Effector memory CD8-positive, alpha-beta T cell (primary cell): ENCODE measurements around the gene TIPARP.
"Not testable (repeated sequence)": the region's sequence is repeated elsewhere in the genome, so short reads cannot be mapped to it uniquely, and the experiment has no call there.

ENCODE experiments used
- ATAC-seq: fragments of 150-1000 bp; cut with Tn5 transposase; replicated peaks from 2 replicates; pipeline ENCODE4 v1.10.0; 2021; ENCODE audit warnings: mild to moderate bottlenecking, moderate library complexity
- DNase-seq, 3 experiments: peaks; one replicate each; pipeline ENCODE4 v3.0.0; 2021
- H3K27ac Mint-ChIP-seq, 2 donors: one replicate each; pipeline ENCODE4 v1.8.0; 2022; ENCODE audit warnings: mild to moderate bottlenecking in 2 of 2, mixed read lengths in 2 of 2, moderate library complexity in 2 of 2
- H3K27me3 Mint-ChIP-seq, 2 donors: one replicate each; pipeline ENCODE4 v1.8.0; 2022; ENCODE audit warnings: mixed read lengths in 2 of 2
- H3K36me3 Mint-ChIP-seq: one replicate; pipeline ENCODE4 v1.8.0; 2022; ENCODE audit warnings: mild to moderate bottlenecking, moderate library complexity, mixed read lengths; ENCODE audit not compliant: insufficient read depth
- H3K4me1 Mint-ChIP-seq, 2 donors: one replicate each; pipeline ENCODE4 v1.8.0; 2022; ENCODE audit warnings: low read depth in 2 of 2, mixed read lengths in 2 of 2
- H3K4me3 Mint-ChIP-seq, 2 donors: one replicate each; pipeline ENCODE4 v1.8.0; 2022; ENCODE audit warnings: mild to moderate bottlenecking in 2 of 2, mixed read lengths in 2 of 2, moderate library complexity in 2 of 2
- H3K9me3 Mint-ChIP-seq, 2 donors: one replicate each; pipeline ENCODE4 v1.8.0; 2022; ENCODE audit warnings: mixed read lengths in 2 of 2

TIPARP gene

DNA sequence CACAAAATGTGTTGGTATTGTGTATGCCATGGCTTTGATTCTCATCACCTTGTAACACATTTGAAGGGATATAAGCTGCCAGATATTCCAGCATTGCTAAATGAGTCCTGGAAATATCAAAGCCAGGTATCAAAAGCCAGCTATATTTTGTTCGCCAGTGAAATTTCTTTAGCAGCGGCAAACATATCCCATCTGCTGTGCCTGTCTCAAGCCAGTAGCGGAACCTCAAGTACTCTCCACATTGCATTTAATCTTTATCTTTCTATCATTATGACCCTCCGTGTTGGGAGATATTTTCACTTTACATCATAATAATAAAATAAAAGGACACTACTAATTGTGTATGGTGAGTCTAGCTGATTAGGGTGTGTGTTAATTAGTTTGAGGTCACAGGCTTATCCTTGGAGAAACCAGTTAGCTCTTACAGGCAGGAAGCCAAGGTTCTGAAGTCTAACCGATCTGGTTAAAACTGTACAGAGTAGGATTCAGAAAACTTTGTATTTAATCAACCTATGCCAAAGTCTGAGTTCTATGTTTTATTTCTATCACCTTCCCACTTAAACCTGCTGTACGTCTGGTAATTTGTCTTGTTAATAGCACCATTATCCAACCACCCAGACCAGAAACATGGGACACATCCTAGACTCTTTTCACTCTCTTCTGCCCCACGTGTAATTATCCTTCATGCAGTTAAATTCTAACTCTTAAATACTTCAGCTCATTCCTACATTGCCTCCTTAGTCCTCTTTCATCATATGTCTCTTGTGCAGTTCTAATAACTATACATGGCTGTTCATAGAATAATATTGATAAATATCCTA, 14.5 kb downstream of the TIPARP start:
- DNase-seq, result no peak
- no peak overlapping the region for H3K27ac Mint-ChIP-seq
- H3K4me1 Mint-ChIP-seq, result peaks cover 41 to 70% of the 10 kb centered on the region in 2 donors
- H3K27me3 Mint-ChIP-seq, result no peaks in the 10 kb centered on the region
- H3K4me3 Mint-ChIP-seq, result peak overlapping the region in 1 of 2 donors; percentile 50
- no peaks in the 10 kb centered on the region for H3K9me3 Mint-ChIP-seq
- peaks cover 56% of the 10 kb centered on the region for H3K36me3 Mint-ChIP-seq
- no peak for ATAC-seq

DNA sequence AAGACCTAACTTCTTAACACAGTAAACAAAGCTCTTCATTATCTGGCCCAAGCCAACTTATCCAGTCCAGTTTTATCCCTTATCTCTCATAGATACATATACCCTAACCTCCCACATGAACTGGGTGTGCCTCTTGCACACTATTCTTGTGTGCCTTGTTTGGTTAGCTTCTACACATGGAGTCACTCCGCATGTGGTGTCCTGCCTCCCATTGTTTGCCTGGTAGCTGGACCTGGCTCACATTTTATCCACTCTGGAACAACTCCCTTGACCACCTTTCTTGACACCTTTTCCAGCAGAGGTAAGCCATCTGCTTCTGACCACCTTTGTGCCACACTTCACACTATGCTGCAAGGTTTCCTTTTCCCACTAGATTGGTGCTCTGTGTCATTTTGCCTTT, 15.2 kb downstream of the TIPARP start:
- H3K4me3 Mint-ChIP-seq, result peak overlapping the region; percentile 3 to 50
- ATAC-seq (no peak), DNase-seq (no peak)
- peak overlapping the region in 1 of 2 donors; percentile 24 for H3K27ac Mint-ChIP-seq
- peaks cover 59% of the 10 kb centered on the region for H3K36me3 Mint-ChIP-seq
- H3K9me3 Mint-ChIP-seq, result no peaks in the 10 kb centered on the region
- no peaks in the 10 kb centered on the region for H3K27me3 Mint-ChIP-seq
- H3K4me1 Mint-ChIP-seq, result peaks cover 41 to 74% of the 10 kb centered on the region in 2 donors

DNA sequence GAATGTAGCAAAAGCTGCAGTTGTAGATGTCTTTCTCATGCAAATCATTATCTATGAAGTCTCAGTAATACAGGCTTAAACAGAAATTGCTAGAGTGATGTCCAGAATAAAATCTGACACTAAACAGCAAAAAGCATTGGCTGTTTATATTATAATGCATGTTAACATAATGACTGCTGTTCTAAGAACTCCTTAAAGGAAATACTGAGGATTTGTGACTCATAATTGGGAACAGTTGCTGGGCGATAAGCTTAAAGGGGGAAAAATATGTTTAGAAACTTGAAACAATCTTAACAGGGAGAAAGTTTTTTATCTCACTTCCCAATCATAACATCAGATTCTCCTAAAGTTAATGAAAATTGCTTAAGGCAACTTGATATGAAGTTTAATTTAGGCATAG, 17.5 kb downstream of the TIPARP start:
- no peaks in the 10 kb centered on the region for H3K27me3 Mint-ChIP-seq
- no peak overlapping the region for H3K27ac Mint-ChIP-seq
- peaks cover 69% of the 10 kb centered on the region for H3K36me3 Mint-ChIP-seq
- H3K9me3 Mint-ChIP-seq, result no peaks in the 10 kb centered on the region
- DNase-seq (no peak), ATAC-seq (no peak)
- H3K4me1 Mint-ChIP-seq, result peaks cover 32 to 57% of the 10 kb centered on the region in 2 donors
- peak overlapping the region in 1 of 2 donors; percentile 50 for H3K4me3 Mint-ChIP-seq

DNA sequence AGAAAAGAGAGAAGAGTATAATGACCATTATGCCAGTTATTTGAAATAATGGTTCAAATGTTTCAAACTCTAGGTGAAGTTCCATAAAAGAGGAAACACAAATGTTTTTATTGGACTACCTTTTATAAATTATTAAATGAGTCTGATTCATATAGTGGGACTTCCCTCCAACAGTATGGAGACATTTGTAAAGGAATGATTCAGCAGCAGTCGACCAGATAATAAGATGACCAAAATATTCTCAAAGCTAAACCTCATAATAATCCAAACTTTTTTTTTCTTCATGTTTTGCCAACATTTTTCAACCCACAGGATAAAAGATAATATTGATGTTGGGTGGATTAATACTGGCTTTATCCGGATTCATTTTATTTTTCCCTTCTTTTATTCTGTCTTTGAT, 18.8 kb downstream of the TIPARP start:
- Mint-ChIP-seq H3K27ac (no peak overlapping the region), H3K9me3 (no peaks in the 10 kb centered on the region), H3K27me3 (no peaks in the 10 kb centered on the region), H3K4me3 (no peak overlapping the region), H3K4me1 (peaks cover 36 to 56% of the 10 kb centered on the region in 2 donors), H3K36me3 (peaks cover 71% of the 10 kb centered on the region)
- ATAC-seq (no peak), DNase-seq (no peak)

DNA sequence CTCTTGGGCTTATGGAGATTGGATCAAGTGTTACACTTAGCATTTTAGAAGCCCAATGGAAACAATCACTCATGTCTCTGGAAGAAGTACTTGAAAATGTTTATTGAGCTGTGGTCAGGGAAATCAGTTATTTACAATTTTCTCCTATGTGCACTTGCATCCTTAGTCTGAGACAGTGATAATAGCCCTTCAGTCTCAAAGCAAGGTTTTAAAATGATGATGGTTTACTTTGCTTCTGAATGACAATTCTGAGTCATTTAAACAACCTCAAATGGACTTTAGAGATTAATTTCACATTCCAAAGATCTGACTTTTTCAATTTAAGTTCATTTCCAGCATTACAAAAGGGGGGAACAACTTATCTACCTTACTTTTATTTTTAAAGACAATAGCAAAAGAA, 20.1 kb downstream of the TIPARP start:
- Mint-ChIP-seq H3K4me1 (peaks cover 36 to 54% of the 10 kb centered on the region in 2 donors), H3K27ac (peak overlapping the region in 1 of 2 donors; percentile 8), H3K9me3 (no peaks in the 10 kb centered on the region), H3K36me3 (peaks cover 75% of the 10 kb centered on the region), H3K27me3 (no peaks in the 10 kb centered on the region), H3K4me3 (no peak overlapping the region)
- DNase-seq, result no peak
- no peak for ATAC-seq

DNA sequence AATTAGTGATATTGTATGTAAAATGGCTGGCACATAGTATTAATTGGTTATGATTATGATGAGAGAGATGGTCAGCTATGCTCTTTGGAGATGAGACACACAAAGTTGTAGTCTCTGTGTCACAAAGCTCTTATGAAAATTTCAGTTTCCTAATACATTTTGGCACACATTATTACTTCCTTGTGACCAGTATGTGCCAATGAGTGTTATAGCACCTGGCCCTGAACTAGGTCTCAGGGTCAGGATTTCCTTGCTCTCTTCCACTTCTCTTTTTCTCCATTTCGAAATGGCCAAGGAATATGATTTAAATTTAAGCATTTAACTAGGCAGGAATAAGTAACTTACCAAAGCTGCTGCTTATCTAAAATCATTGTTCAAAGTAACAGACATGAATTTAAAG, 28.0 kb downstream of the TIPARP start:
- Mint-ChIP-seq H3K4me1 (peaks cover 16 to 46% of the 10 kb centered on the region in 2 donors), H3K36me3 (peaks cover 79% of the 10 kb centered on the region), H3K27me3 (no peaks in the 10 kb centered on the region), H3K9me3 (no peaks in the 10 kb centered on the region), H3K4me3 (no peak overlapping the region), H3K27ac (peak overlapping the region in 1 of 2 donors; percentile 54)
- no peak for ATAC-seq
- no peak for DNase-seq

DNA sequence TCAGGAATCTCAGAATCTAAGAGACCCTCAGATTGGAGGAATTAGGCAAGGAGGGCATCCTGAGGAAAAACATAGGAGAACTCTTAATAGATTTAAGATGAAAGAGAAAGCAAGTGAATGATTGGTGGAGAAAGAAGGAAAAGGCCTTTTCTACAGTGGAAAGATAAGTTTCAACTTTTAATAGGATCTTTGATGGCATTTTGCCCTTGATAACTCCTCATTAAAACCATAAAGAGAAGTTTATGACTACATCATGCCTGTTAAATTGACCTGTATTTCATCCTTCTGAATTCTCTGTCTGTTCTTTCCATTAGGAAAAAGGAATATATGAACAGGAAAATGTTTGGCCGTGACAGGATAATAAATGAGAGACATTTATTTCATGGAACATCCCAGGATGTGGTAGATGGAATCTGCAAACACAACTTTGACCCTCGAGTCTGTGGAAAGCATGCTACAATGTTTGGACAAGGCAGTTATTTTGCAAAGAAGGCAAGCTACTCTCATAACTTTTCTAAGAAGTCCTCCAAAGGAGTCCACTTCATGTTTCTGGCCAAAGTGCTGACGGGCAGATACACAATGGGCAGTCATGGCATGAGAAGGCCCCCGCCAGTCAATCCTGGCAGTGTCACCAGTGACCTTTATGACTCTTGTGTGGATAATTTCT, 30.1 kb downstream of the TIPARP start:
- Mint-ChIP-seq H3K4me3 (no peak overlapping the region), H3K4me1 (peaks cover 5 to 31% of the 10 kb centered on the region in 2 donors), H3K27me3 (no peaks in the 10 kb centered on the region), H3K36me3 (peaks cover 79% of the 10 kb centered on the region), H3K9me3 (no peaks in the 10 kb centered on the region), H3K27ac (peak overlapping the region in 1 of 2 donors; percentile 71)
- ATAC-seq (no peak), DNase-seq (no peak)

DNA sequence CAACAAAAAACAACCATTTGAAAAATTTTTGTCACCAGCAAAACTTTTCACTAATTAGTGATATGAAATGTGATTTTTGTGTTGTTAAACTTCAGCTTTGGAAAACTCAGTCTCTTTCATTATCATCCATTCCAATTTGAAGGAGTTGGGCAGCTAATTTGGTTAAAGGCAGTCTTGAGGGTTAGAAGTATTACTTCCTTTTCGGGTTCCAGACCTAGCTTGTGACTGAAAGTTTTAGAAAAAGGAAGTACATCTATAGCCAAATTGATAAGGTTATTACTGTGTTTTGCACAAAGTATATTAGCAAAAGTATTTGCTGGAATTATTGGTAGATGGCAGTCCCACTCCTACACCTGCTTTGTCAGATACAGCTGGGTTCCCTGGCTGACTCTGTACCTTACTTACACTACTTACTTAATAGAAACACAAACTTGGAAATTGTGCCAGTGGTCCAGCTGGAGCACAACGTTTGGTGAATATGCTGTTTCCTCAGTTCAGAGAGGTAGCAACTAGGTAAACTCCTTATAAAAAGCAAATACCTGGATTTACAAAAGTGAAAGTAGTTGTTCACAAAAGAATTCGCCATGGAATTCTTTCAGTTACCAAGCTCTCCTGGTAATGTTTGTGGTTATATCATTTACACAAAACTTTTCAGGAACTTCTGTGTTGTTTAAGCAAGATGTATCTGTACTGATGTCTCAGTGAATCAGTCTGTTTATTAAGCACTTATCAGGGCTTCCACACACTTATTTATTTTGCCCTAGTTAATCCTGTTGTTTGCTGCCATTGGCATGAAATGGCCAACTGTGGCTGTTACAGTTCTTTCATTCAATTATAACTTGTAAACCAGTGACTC, 31.6 kb downstream of the TIPARP start:
- H3K36me3 Mint-ChIP-seq, result peaks cover 78% of the 10 kb centered on the region
- peak overlapping the region in 1 of 2 donors; percentile 38 for H3K27ac Mint-ChIP-seq
- no peak for DNase-seq
- ATAC-seq, result peak; percentile 16
- H3K9me3 Mint-ChIP-seq, result no peaks in the 10 kb centered on the region
- no peaks in the 10 kb centered on the region for H3K27me3 Mint-ChIP-seq
- H3K4me1 Mint-ChIP-seq, result peaks cover 7 to 22% of the 10 kb centered on the region in 2 donors
- H3K4me3 Mint-ChIP-seq, result no peak overlapping the region

DNA sequence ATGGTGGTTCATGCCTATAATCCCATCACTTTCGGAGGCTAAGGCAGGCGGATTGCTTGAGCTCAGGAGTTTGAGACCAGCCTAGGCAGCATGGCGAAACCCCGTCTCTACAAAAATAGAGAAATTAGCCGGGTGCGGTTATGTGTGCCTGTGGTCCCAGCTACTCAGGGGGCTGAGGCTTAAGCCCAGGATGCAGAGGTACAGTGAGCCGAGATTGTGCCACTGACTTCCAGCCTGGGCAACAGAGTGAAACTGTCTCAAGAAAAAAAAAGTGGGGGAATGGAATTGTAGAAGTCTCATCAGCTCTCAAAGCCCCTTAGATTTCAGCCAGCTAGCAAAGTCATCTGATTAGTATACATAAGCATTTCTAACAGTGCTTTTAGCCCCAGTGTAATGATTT, 33.2 kb downstream of the TIPARP start:
- H3K4me1 Mint-ChIP-seq, result peaks cover 6 to 8% of the 10 kb centered on the region in 2 donors
- peaks cover 80% of the 10 kb centered on the region for H3K36me3 Mint-ChIP-seq
- no peak for DNase-seq
- no peak overlapping the region for H3K4me3 Mint-ChIP-seq
- H3K27ac Mint-ChIP-seq, result no peak overlapping the region
- ATAC-seq, result no peak
- no peaks in the 10 kb centered on the region for H3K9me3 Mint-ChIP-seq
- H3K27me3 Mint-ChIP-seq, result no peaks in the 10 kb centered on the region

DNA sequence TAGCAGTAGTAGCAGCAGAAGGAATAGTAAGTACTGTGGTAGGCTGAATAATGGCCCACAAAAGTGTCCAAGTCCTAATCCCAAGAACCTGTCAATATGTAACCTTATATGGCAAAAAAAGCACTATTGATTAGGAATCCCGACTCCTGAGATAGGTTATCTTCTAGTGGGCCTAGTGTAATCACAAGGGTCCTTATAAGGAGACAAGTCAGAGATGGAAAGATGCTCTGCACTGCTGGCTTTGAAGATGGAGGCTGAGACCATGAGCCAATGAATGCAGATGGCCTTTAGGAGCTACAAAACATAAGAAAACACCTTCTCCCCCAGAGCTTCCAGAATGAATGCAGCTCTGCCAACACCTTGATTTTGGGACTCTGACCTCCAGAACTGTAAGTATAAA, 36.0 kb downstream of the TIPARP start:
- H3K4me1 Mint-ChIP-seq, result peaks cover 0 to 3% of the 10 kb centered on the region in 2 donors
- H3K27me3 Mint-ChIP-seq, result no peaks in the 10 kb centered on the region
- DNase-seq (no peak), ATAC-seq (no peak)
- H3K27ac Mint-ChIP-seq, result no peak overlapping the region
- no peak overlapping the region for H3K4me3 Mint-ChIP-seq
- no peaks in the 10 kb centered on the region for H3K9me3 Mint-ChIP-seq
- peaks cover 52% of the 10 kb centered on the region for H3K36me3 Mint-ChIP-seq

DNA sequence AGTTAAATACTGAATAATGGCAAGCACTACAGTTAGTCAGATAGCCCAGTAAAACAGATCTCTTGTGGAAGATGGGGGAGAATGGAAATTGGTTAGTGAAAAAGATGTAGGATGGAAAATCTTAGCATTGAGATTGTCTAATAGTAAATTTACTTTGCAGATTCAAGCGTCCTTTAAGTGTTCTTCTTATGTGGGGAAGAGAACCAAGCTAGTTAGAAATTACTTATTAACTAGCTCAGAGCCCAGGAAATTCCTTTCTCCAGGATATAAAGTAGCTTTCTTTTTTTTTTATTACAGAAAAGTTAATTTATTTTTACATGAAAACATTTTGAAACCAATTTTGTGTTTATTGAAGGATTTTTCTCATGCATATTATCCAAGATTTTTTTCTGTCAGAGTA, 36.7 kb downstream of the TIPARP start:
- ATAC-seq (no peak), DNase-seq (no peak)
- H3K27me3 Mint-ChIP-seq, result no peaks in the 10 kb centered on the region
- H3K27ac Mint-ChIP-seq, result no peak overlapping the region
- peaks cover 47% of the 10 kb centered on the region for H3K36me3 Mint-ChIP-seq
- H3K4me3 Mint-ChIP-seq, result no peak overlapping the region
- H3K9me3 Mint-ChIP-seq, result no peaks in the 10 kb centered on the region
- peaks cover 0 to 3% of the 10 kb centered on the region in 2 donors for H3K4me1 Mint-ChIP-seq

DNA sequence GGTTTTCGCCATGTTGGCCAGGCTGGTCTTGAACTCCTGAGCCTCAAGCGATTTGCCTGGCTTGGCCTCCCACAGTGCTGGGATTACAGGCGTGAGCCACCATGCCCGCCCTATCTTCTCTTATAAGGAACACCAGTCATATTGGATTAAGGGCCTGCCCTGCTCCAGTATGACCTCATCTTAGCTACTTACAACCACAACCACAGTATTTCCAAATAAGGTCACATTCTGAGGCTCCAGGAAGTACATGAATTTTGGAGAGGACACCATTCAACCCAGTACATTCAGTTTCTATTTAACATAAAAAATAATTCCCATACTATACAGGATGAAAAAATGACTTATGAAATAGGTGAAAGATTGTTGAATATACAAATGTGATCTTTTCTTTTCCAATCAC, 37.6 kb downstream of the TIPARP start:
- ATAC-seq, result peak; percentile 85
- not testable (repeated sequence) for H3K27me3 Mint-ChIP-seq, H3K9me3 Mint-ChIP-seq, DNase-seq, H3K4me3 Mint-ChIP-seq, H3K4me1 Mint-ChIP-seq
- Mint-ChIP-seq H3K36me3 (peaks cover 39% of the 10 kb centered on the region), H3K27ac (peak overlapping the region in 1 of 2 donors; percentile 41)

DNA sequence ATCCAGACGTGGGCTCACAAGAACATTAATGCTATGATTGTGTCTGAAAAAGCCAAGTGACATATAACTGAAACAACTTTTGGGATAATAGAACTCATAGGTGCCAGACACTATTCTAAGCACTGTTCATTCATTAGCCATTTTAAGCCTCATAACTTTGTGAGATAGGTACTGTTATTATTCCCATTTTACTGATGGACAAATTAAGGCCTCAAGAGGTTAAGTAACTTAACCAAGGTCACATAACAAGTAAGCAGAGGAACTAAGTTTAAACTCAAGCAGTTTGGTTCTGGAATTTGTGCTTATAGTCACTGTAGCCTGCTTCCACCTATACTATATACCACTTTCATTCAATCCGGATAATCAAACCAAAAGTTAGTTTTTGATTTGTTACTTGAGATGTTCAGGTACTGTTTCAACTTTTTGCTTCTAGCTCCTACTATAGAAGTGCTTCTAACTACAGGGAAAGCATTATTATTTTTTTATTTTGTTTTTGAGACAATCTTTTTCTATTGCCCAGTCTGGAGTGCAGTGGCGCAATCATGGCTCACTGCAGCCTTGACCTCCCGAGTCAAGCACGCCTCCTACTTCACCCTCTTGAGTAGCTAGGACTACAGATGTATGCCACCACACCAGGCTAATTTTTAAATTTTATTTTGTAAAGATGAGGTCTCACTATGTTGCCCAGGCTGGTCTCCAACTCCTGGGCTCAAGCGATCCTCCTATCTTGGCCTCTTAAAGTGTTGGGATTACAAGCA, 41.9 kb downstream of the TIPARP start:
- H3K4me1 Mint-ChIP-seq, result no peaks in the 10 kb centered on the region
- ATAC-seq (no peak), DNase-seq (no peak)
- peaks cover 4% of the 10 kb centered on the region for H3K36me3 Mint-ChIP-seq
- no peak overlapping the region for H3K4me3 Mint-ChIP-seq
- H3K27me3 Mint-ChIP-seq, result no peaks in the 10 kb centered on the region
- no peaks in the 10 kb centered on the region for H3K9me3 Mint-ChIP-seq
- H3K27ac Mint-ChIP-seq, result no peak overlapping the region
